Loucy (cell line): Measurements from ENCODE around the gene AACS.

Experiments used
- H2AFZ ChIP-seq: fragments of 200-600 bp; sonication (generic); 2 replicates; pipeline ENCODE4 v1.6.0; 2016; ENCODE audit warnings: antibody characterized with exemption, mild to moderate bottlenecking, low read length, moderate library complexity
- H3F3A ChIP-seq: fragments of 200-600 bp; 2 replicates; pipeline ENCODE4 v1.6.0; 2016; ENCODE audit warnings: antibody characterized with exemption, low read depth, mild to moderate bottlenecking
- H3K27me3 ChIP-seq: fragments of 200-600 bp; sonication (generic); 2 replicates; pipeline ENCODE4 v1.6.1; 2014; ENCODE audit warnings: low read length, mild to moderate bottlenecking; ENCODE audit not compliant: insufficient read depth, poor library complexity, severe bottlenecking
- H3K36me3 ChIP-seq: fragments of 200-600 bp; sonication (generic); 2 replicates; pipeline ENCODE4 v1.6.1; 2016; ENCODE audit warnings: low read length; ENCODE audit not compliant: insufficient read depth
- H3K4me1 ChIP-seq: fragments of 200-600 bp; sonication (generic); 2 replicates; pipeline ENCODE4 v1.5.1; 2014; ENCODE audit warnings: low read length, mild to moderate bottlenecking; ENCODE audit not compliant: insufficient read depth, poor library complexity, severe bottlenecking
- H3K4me2 ChIP-seq: fragments of 200-600 bp; sonication (generic); 2 replicates; pipeline ENCODE4 v1.6.0; 2014; ENCODE audit warnings: antibody characterized with exemption, low read length, low read depth, mild to moderate bottlenecking; ENCODE audit not compliant: poor library complexity, severe bottlenecking
- H3K4me3 ChIP-seq: fragments of 200-600 bp; sonication (generic); 2 replicates; pipeline ENCODE4 v1.5.1; 2014; ENCODE audit warnings: low read length, mild to moderate bottlenecking, mixed read lengths; ENCODE audit not compliant: poor library complexity, severe bottlenecking
- H3K79me2 ChIP-seq: fragments of 200-600 bp; sonication (generic); 2 replicates; pipeline ENCODE4 v1.6.1; 2014; ENCODE audit warnings: low read length; ENCODE audit not compliant: insufficient read depth
- H3K9ac ChIP-seq: fragments of 200-600 bp; sonication (generic); 2 replicates; pipeline ENCODE4 v1.6.0; 2014; ENCODE audit warnings: mild to moderate bottlenecking, low read depth, low read length, moderate library complexity; ENCODE audit not compliant: poor library complexity, severe bottlenecking
- H3K9me2 ChIP-seq: fragments of 200-600 bp; sonication (generic); replicated peaks from 2 replicates; pipeline ENCODE4 v1.6.1; 2016; ENCODE audit warnings: low read depth, low read length, mixed read lengths
- H3K9me3 ChIP-seq: fragments of 200-600 bp; sonication (generic); 2 replicates; pipeline ENCODE4 v1.6.1; 2014; ENCODE audit warnings: mild to moderate bottlenecking, antibody characterized with exemption, low read length, low read depth; ENCODE audit not compliant: insufficient read depth
- H4K20me1 ChIP-seq: fragments of 200-600 bp; sonication (generic); 2 replicates; pipeline ENCODE4 v1.6.0; 2014; ENCODE audit warnings: antibody characterized with exemption, low read length, mild to moderate bottlenecking; ENCODE audit not compliant: insufficient read depth, poor library complexity, severe bottlenecking
- EZH2phosphoT487 ChIP-seq: fragments of 200-600 bp; IDR thresholded peaks from 2 replicates; pipeline ENCODE4 v1.6.1; 2018; ENCODE audit warnings: antibody characterized with exemption, mild to moderate bottlenecking, moderate library complexity, borderline replicate concordance
- TF ChIP-seq, protein P1 (sequence below): fragments of 200-600 bp; sonication (generic); conservative IDR thresholded peaks from 2 replicates; pipeline ENCODE4 v1.5.1; 2014; ENCODE audit warnings: mild to moderate bottlenecking, antibody characterized with exemption, low read length

The AACS gene

DNA sequence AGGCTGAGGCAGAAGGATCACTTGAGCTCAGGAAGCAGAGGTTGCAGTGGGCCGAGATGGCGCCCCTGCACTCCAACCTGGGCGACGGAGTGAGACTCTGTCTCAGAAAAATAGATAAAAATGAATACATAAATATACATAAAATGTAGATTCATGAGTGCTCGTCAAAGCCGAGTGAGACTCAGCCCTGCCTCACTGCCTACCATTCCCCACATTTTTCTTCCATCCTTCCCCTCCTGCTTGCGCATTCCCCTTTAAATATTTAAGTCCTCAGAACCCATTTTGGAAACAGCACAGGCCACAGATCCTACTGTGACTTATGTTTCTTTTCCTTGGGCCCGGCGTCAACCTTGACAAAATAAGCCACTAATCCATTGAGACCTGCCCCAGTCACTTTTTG lies 31.9 kb upstream of the AACS start:
- H3K9me3 ChIP-seq = no peaks in the 10 kb centered on the region
- no peaks in the 10 kb centered on the region for H3K4me1 ChIP-seq
- peaks cover 4% of the 10 kb centered on the region; the same call in 1 of the 2 replicates for H3K36me3 ChIP-seq
- H4K20me1 ChIP-seq = no peaks in the 10 kb centered on the region
- no peak overlapping the region for H3K9ac ChIP-seq
- no peaks in the 10 kb centered on the region for H3K9me2 ChIP-seq
- H3K27me3 ChIP-seq = no peaks in the 10 kb centered on the region
- no peak overlapping the region for H3K4me2 ChIP-seq
- H3K4me3 ChIP-seq = no peak overlapping the region
- TF ChIP-seq EZH2phosphoT487 = no peak
- TF ChIP-seq, protein P1, sequence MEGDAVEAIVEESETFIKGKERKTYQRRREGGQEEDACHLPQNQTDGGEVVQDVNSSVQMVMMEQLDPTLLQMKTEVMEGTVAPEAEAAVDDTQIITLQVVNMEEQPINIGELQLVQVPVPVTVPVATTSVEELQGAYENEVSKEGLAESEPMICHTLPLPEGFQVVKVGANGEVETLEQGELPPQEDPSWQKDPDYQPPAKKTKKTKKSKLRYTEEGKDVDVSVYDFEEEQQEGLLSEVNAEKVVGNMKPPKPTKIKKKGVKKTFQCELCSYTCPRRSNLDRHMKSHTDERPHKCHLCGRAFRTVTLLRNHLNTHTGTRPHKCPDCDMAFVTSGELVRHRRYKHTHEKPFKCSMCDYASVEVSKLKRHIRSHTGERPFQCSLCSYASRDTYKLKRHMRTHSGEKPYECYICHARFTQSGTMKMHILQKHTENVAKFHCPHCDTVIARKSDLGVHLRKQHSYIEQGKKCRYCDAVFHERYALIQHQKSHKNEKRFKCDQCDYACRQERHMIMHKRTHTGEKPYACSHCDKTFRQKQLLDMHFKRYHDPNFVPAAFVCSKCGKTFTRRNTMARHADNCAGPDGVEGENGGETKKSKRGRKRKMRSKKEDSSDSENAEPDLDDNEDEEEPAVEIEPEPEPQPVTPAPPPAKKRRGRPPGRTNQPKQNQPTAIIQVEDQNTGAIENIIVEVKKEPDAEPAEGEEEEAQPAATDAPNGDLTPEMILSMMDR = no peak
- H2AFZ ChIP-seq = no peak overlapping the region
- no peaks in the 10 kb centered on the region for H3F3A ChIP-seq
- H3K79me2 ChIP-seq = no peaks in the 10 kb centered on the region

DNA sequence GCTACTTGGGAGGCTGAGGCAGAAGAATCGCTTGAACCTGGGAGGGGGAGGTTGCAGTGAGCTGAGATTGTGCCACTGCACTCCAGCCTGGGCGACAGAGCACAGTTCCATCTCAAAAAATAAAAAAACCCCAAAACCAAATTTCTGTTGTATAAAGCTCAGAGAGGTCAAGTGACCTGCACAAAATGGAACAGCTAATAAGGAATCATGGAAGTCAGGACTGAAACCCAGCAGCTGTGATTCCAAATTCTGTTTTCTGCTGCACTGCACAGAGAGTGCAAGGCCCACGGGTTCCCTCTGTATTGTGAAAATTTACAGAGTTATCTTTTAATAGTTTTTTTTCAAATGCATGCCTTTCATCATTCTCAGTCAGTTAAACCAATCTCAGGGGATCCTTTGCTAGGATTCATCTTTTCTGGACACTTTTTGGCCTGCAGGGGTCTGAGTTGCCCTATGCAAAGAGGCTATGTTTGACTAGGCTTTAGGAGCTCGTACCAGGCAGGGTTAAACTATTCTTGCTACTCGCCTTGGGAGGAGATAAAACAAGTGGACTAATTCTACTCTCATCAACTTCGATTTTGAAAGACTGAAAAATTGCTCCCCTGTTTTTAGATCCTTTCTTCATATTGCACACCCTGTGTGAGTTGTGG lies 26.1 kb upstream of the AACS start:
- TF ChIP-seq, protein P1 = no peak
- no peak for TF ChIP-seq EZH2phosphoT487
- no peak overlapping the region for H3K4me3 ChIP-seq
- H3K79me2 ChIP-seq = no peaks in the 10 kb centered on the region
- no peak overlapping the region for H3K9ac ChIP-seq
- H3K9me3 ChIP-seq = no peaks in the 10 kb centered on the region
- H4K20me1 ChIP-seq = no peaks in the 10 kb centered on the region
- no peaks in the 10 kb centered on the region for H3K36me3 ChIP-seq
- H3F3A ChIP-seq = no peaks in the 10 kb centered on the region
- no peaks in the 10 kb centered on the region for H3K27me3 ChIP-seq
- H3K4me2 ChIP-seq = no peak overlapping the region
- no peak overlapping the region for H2AFZ ChIP-seq
- H3K9me2 ChIP-seq = no peaks in the 10 kb centered on the region
- H3K4me1 ChIP-seq = no peaks in the 10 kb centered on the region

DNA sequence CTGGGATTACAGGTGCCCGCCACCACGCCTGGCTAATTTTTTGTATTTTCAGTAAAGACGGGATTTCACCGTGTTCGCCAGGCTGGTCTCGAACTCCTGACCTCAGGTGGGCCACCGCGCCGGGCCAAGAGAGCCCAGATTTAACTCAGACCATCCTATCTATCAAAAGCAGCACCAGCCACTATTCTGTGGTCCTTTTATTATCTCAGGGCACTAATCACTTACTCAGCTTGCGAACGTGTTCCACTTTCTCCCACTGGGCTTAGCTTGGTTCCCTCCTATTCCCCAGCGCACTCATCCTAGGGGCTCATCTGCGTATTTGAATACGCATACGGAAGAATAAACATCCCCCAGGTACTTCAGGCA lies 16.2 kb upstream of the AACS start:
- no peaks in the 10 kb centered on the region for H3K36me3 ChIP-seq
- H3K9ac ChIP-seq = no peak overlapping the region
- no peaks in the 10 kb centered on the region for H3F3A ChIP-seq
- H3K79me2 ChIP-seq = no peaks in the 10 kb centered on the region
- H2AFZ ChIP-seq = no peak overlapping the region
- H3K4me1 ChIP-seq = no peaks in the 10 kb centered on the region
- H3K9me2 ChIP-seq = no peaks in the 10 kb centered on the region
- H3K4me3 ChIP-seq = no peak overlapping the region
- H4K20me1 ChIP-seq = no peaks in the 10 kb centered on the region
- no peak overlapping the region for H3K4me2 ChIP-seq
- no peak for TF ChIP-seq EZH2phosphoT487
- TF ChIP-seq, protein P1 = no peak
- H3K27me3 ChIP-seq = no peaks in the 10 kb centered on the region
- no peaks in the 10 kb centered on the region for H3K9me3 ChIP-seq
